ENCODE results near the gene DYNC1H1.

The DYNC1H1 gene

DNA sequence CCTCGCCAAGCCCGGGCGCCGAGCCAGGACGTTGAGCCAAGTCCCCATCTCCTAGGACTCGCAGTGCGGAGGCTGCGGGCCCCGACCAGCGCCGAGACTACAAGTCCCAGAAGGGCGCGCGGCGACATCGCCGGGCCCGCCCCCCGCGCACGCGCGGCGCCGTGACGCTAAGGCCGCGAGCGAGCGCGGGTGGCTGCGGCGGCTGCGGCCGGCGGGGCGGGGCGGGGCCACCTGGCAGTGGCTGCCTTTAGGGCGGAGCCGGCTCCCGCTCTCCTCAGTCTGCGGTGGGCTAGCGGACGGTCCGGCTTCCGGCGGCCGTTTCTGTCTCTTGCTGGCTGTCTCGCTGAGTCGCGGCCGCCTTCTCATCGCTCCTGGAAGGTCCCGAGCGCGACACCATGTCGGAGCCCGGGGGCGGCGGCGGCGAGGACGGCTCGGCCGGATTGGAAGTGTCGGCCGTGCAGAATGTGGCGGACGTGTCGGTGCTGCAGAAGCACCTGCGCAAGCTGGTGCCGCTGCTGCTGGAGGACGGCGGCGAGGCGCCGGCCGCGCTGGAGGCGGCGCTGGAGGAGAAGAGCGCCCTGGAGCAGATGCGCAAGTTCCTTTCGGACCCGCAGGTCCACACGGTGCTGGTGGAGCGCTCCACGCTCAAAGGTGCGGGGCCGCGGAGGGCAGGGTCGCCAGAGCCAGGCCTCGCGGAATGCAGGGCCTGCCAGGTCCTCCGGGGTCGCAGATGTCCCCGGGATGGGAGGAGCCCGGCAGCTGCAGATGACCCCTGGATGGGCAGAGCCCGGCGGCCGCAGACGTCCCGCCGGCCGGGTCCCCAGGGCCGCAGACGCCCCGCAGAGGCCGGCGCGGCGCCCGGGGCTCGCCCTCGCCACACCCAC lies at the start of gene DYNC1H1:
DYNC1H1 (plus strand) TSS at position 277 of the 884 bp plus-strand sequence; CDS start at position 396, 119 bp downstream.
- peak; percentile 63 to 77 for DNase-seq (ENCODE audit: low read depth in 2 of 2, low spot score in 1 of 2)

- no peak for DNase-seq (ENCODE audit: low read depth in 2 of 2, low spot score in 1 of 2)
These were observed 48.2 kb upstream of the DYNC1H1 start for GRCh38 chr14:101915871-101916815.

- no peak for DNase-seq (ENCODE audit: low read depth in 2 of 2, low spot score in 1 of 2)
These were observed 47.5 kb upstream of the DYNC1H1 start for GRCh38 chr14:101916816-101917412.

GRCh38 chr14:101917413-101918017 lies 46.9 kb upstream of the DYNC1H1 start:
- DNase-seq (ENCODE audit: low read depth in 2 of 2, low spot score in 1 of 2): no peak

DNA sequence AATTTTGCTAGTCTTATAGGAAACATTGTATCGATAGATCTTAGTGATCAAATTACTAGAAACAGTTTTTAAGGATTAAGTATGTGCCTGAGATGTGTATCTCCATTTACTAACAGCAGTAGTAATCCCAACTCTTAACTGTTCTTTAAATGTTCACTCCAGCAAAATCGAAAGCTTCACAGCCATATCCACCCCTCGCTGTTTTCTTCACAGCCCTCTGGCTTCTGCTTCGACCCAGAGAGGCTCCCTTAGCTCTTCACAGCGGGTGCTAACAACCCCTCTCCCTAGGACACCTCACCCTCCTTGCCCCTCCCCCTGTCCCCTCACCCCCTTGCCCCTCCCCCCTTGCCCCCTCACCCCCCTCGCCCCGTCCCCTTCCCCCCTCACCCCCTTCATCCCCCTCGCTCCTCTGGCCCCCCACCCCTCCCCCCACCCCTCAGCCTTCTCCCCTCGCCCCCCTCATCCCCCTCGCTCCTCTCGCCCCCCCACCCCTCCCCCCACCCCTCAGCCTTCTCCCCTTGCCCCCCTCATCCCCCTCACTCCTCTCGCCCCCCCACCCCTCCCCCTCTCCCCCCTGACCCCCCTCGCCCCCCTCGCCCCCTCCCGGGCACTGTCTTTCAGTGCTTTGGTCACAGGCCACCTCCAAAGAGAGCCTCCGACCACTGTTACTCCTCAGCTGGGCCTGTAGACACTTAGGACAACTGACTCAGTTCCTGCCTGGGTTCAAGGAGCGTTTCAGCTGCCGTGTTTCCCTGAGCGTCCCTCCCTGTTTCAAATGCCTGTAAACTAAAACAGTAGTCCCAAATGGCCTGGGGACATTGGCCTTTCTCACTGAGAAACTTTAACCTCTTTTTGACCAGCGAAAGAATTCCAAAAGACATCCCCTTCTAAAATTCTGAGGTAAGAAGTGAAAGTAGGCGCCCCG lies 46.0 kb upstream of the DYNC1H1 start:
- DNase-seq (ENCODE audit: low read depth in 2 of 2, low spot score in 1 of 2): no peak

DNA sequence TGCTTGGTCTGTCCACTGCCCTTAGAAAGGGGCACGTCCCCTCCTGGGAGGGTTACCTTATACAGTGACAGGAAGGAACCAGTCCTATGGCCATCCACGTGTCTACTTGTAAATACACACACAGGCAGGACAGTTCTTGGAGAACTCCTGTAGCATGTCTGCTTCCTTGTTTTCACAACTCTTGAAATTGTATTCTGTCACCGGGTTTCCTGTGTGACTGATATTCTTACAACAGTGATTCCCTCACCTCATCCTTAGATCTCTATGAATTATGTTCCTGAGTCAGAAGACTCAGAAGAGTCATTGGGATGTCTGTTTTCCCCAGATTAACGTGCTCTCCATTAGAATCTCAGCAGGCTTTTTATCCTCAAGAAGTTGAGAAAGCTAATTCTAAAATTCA lies 44.1 kb upstream of the DYNC1H1 start:
- no peak for DNase-seq (ENCODE audit: low read depth in 2 of 2, low spot score in 1 of 2)

DNA sequence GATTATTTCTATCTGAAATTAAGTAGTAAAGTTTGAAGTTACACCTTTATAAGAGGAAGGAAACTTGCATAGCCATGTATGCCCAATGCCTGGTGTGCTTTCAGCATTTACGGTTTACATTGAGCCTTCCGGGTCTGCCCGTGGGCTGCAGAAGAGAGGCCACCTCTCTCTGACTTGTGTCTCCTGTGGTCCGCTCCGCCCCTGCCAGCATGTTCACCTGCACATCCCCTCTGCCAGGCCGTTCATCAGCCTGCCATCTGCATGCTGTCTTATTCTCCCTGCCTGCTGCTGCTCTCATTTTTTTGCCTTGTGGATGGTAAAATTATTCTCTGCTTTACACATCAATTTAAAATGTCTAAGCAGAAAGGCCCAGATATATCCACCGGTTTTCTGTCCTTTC lies 41.5 kb upstream of the DYNC1H1 start:
- DNase-seq (ENCODE audit: low read depth in 2 of 2, low spot score in 1 of 2): no peak

DNA sequence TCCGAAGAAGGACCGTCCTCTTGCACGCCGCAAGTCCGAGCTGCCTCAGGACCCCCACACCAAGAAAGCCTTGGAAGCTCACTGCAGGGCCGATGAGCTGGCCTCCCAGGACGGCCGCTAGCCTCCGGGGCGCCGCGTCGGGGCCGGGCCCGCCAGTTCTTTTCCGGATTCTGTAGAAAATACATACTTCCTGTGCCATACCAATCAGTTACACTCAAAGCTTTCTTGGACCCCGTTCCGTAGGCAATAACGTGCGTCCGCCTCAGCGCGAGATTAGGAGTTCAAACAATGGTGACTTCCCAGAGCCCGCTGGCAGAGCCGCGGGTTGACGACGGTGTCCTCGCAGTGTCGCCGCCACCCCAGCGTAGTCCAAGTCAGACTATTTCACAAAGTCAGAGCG lies 39.2 kb upstream of the DYNC1H1 start:
- no peak for DNase-seq (ENCODE audit: low read depth in 2 of 2, low spot score in 1 of 2)

- no peak for DNase-seq (ENCODE audit: low read depth in 2 of 2, low spot score in 1 of 2)
These were observed 38.3 kb upstream of the DYNC1H1 start for GRCh38 chr14:101926085-101926484.

GRCh38 chr14:101926620-101927019 lies 37.8 kb upstream of the DYNC1H1 start:
- DNase-seq (ENCODE audit: low read depth in 2 of 2, low spot score in 1 of 2): no peak

GRCh38 chr14:101927859-101928258 lies 36.5 kb upstream of the DYNC1H1 start:
- DNase-seq (ENCODE audit: low read depth in 2 of 2, low spot score in 1 of 2): no peak

GRCh38 chr14:101928415-101928841 lies 35.9 kb upstream of the DYNC1H1 start:
- DNase-seq (ENCODE audit: low read depth in 2 of 2, low spot score in 1 of 2): no peak

DNA sequence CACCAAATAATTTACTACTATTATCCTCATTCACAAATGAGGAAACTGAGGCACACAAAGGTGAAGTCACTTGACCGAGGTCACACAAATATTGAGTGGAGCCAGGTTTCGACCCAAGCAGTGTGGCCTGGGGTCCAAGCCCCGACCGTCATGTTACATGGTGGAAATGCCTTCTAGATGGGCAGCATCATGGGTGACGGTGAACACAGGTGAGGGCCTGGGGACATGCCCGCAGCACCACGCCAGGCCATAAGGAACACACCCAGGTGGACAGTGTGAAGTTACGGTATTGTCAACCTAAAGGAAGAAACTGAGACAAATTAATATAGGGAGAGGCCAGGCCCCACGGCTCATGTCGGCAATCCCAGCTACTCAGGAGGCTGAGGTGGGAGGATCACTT lies 35.3 kb upstream of the DYNC1H1 start:
- no peak for DNase-seq (ENCODE audit: low read depth in 2 of 2, low spot score in 1 of 2)

GRCh38 chr14:101929946-101930345 lies 34.4 kb upstream of the DYNC1H1 start:
- no peak for DNase-seq (ENCODE audit: low read depth in 2 of 2, low spot score in 1 of 2)

GRCh38 chr14:101932673-101933072 lies 31.7 kb upstream of the DYNC1H1 start:
- DNase-seq (ENCODE audit: low read depth in 2 of 2, low spot score in 1 of 2): no peak

GRCh38 chr14:101933209-101933608 lies 31.2 kb upstream of the DYNC1H1 start:
- DNase-seq (ENCODE audit: low read depth in 2 of 2, low spot score in 1 of 2): no peak

DNA sequence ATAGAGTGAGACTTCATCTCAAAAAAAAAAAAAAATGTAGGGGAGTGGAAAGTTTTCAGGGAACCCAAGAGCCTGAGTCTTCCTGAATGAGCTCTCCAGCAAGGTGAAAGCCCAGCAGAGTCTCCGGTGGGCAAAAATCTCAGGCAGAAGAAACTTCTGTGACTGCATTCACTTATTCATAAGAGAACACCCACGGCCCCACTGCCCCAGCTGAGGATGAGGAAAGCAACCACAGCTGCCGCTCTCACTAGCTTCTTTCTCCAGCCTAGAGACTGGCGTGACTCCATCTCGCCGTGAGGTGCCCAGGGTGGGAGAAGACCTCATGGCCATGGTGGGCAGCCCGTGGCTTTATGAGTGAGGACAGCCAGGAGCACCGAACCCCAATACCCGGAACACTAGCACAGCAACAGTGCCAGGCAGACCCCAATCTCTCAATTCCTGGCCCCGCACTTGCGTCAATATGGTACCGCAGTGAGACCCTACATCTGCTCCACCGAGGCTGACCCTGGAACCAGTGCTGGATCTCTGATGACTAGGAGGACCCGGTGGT lies 29.7 kb upstream of the DYNC1H1 start:
- no peak for DNase-seq (ENCODE audit: low read depth in 2 of 2, low spot score in 1 of 2)

- no peak for DNase-seq (ENCODE audit: low read depth in 2 of 2, low spot score in 1 of 2)
These were observed 26.2 kb upstream of the DYNC1H1 start for GRCh38 chr14:101937926-101938767.
